Bone marrow (tissue), 2 donors: ENCODE results near the gene TRUB2.

Experiments used
- DNase-seq, 2 donors: peaks; one replicate each; lab custom pipeline; 2025; lab: John Stamatoyannopoulos, UW

Gene TRUB2

GRCh38 chr9:128266868-128267590, 55.2 kb downstream of the TRUB2 start:
- no peak for DNase-seq

GRCh38 chr9:128265348-128265847, 56.8 kb downstream of the TRUB2 start:
- DNase-seq = no peak

- DNase-seq = no peak
These were observed 59.6 kb downstream of the TRUB2 start for GRCh38 chr9:128262687-128263086.

GRCh38 chr9:128260340-128260739, 61.9 kb downstream of the TRUB2 start:
- no peak for DNase-seq

- no peak for DNase-seq
These were observed 63.1 kb downstream of the TRUB2 start for GRCh38 chr9:128259156-128259555.

GRCh38 chr9:128258326-128258725, 63.9 kb downstream of the TRUB2 start:
- no peak for DNase-seq

GRCh38 chr9:128257907-128258306, 64.3 kb downstream of the TRUB2 start:
- no peak for DNase-seq

- DNase-seq = no peak
These were observed 65.0 kb downstream of the TRUB2 start for GRCh38 chr9:128257086-128257825.
